DMS153 treated with DMSO at 0.1 percent for 48 hours (cell line): ENCODE data around the gene DHRSX.
"Not testable (repeated sequence)": the region's sequence is repeated elsewhere in the genome, so short reads cannot be mapped to it uniquely, and the experiment has no call there.

Experiments
- DNase-seq: peaks from one replicate; lab custom pipeline; 2025; ENCODE audit not compliant: unreplicated experiment; lab: John Stamatoyannopoulos, UW

The DHRSX gene

GRCh38 chrX:2457289-2458133, 43.3 kb downstream of the DHRSX start:
- no peak for DNase-seq

GRCh38 chrX:2456091-2456490, 44.7 kb downstream of the DHRSX start:
- not testable (repeated sequence) for DNase-seq

GRCh38 chrX:2454620-2455019, 46.2 kb downstream of the DHRSX start:
- not testable (repeated sequence) for DNase-seq

GRCh38 chrX:2452799-2453198, 48.0 kb downstream of the DHRSX start:
- no peak for DNase-seq

- DNase-seq = no peak
These were observed 48.4 kb downstream of the DHRSX start for GRCh38 chrX:2452317-2452784.

- no peak for DNase-seq
These were observed 49.1 kb downstream of the DHRSX start for GRCh38 chrX:2451501-2452316.

- no peak for DNase-seq
These were observed 50.1 kb downstream of the DHRSX start for GRCh38 chrX:2450681-2451080.

- no peak for DNase-seq
These were observed 51.5 kb downstream of the DHRSX start for GRCh38 chrX:2449135-2449886.

GRCh38 chrX:2447484-2447883, 53.3 kb downstream of the DHRSX start:
- no peak for DNase-seq

- DNase-seq = no peak
These were observed 54.0 kb downstream of the DHRSX start for GRCh38 chrX:2446815-2447214.

GRCh38 chrX:2445662-2446623, 54.8 kb downstream of the DHRSX start:
- DNase-seq = no peak

GRCh38 chrX:2442694-2443093, 58.1 kb downstream of the DHRSX start:
- no peak for DNase-seq

- no peak for DNase-seq
These were observed 59.3 kb downstream of the DHRSX start for GRCh38 chrX:2441466-2441865.

- no peak for DNase-seq
These were observed 61.2 kb downstream of the DHRSX start for GRCh38 chrX:2439613-2440012.

- DNase-seq = no peak
These were observed 65.3 kb downstream of the DHRSX start for GRCh38 chrX:2435465-2435864.

GRCh38 chrX:2434270-2435163, 66.3 kb downstream of the DHRSX start:
- no peak for DNase-seq

- DNase-seq = no peak
These were observed 68.4 kb downstream of the DHRSX start for GRCh38 chrX:2432298-2432863.

GRCh38 chrX:2430265-2430825, 70.4 kb downstream of the DHRSX start:
- no peak for DNase-seq
